HG02759 (cell line): Measurements from ENCODE around the gene SCNN1A.
A peak's percentile ranks its signal among the peaks of the same experiment; 100 is the strongest.
"Not testable (repeated sequence)": the region's sequence is repeated elsewhere in the genome, so short reads cannot be mapped to it uniquely, and the experiment has no call there.

ENCODE experiments used
- ATAC-seq: cut with Tn5 transposase; IDR thresholded peaks from one replicate; pipeline ENCODE4 v1.9.1; 2021; ENCODE audit warnings: mild to moderate bottlenecking, moderate library complexity; ENCODE audit not compliant: unreplicated experiment

The SCNN1A gene

GRCh38 chr12:6351622-6352021, 23.7 kb downstream of the SCNN1A start:
- no peak for ATAC-seq

GRCh38 chr12:6347367-6348338, 27.7 kb downstream of the SCNN1A start:
- ATAC-seq: no peak

GRCh38 chr12:6346942-6347341, 28.4 kb downstream of the SCNN1A start:
- no peak for ATAC-seq

GRCh38 chr12:6346235-6346832, 29.0 kb downstream of the SCNN1A start:
- ATAC-seq: no peak

- ATAC-seq: no peak
Measured at GRCh38 chr12:6345319-6346091, 29.9 kb downstream of the SCNN1A start.

GRCh38 chr12:6344101-6344660, 31.2 kb downstream of the SCNN1A start:
- ATAC-seq: not testable (repeated sequence)

- no peak for ATAC-seq
Measured at GRCh38 chr12:6343518-6343917, 31.8 kb downstream of the SCNN1A start.

GRCh38 chr12:6342140-6342889, 33.0 kb downstream of the SCNN1A start:
- no peak for ATAC-seq

- no peak for ATAC-seq
Measured at GRCh38 chr12:6341417-6342139, 33.8 kb downstream of the SCNN1A start, which contains the start of gene TNFRSF1A. Gene TNFRSF1A (minus strand): TSS chr12:6342076. CDS start chr12:6341814, 262 bp downstream.

GRCh38 chr12:6340745-6341416, 34.5 kb downstream of the SCNN1A start:
- ATAC-seq: no peak

GRCh38 chr12:6340032-6340638, 35.2 kb downstream of the SCNN1A start:
- ATAC-seq: no peak

- no peak for ATAC-seq
Measured at GRCh38 chr12:6338955-6339354, 36.4 kb downstream of the SCNN1A start.

GRCh38 chr12:6338536-6338935, 36.8 kb downstream of the SCNN1A start:
- not testable (repeated sequence) for ATAC-seq

GRCh38 chr12:6337958-6338433, 37.4 kb downstream of the SCNN1A start:
- no peak for ATAC-seq

- ATAC-seq: no peak
Measured at GRCh38 chr12:6336889-6337853, 38.2 kb downstream of the SCNN1A start.

- peak; percentile 6 for ATAC-seq
Measured at GRCh38 chr12:6336079-6336888, 39.1 kb downstream of the SCNN1A start.
